Right ventricle myocardium inferior (tissue), 1 donor: ENCODE results near the gene PCGF3. TPM values are rescaled to one million over a fixed set of nuclear protein-coding genes. Genes with fewer than 3 reads are reported as not detected.

Experiments used
- ATAC-seq: fragments of 200-7000 bp; cut with Tn5 transposase; one replicate; pipeline ENCODE4 v1.9.1; 2020; ENCODE audit warnings: mild to moderate bottlenecking, moderate library complexity
- DNase-seq: peaks from one replicate; pipeline ENCODE4 v3.0.0; 2021; ENCODE audit errors: missing footprints
- intact Hi-C: fragments of 100-400 bp; cut with DNase I; formaldehyde crosslinking; loops from one replicate; pipeline ENCODE4 v1.11.0; 2022
- total RNA-seq: library from RNA; stranded (reverse); fragmentation: NEBNext Ultra II Directional; extraction: Animal tissue kit (Norgen Biotek cat#: 25700); gene quantifications from one replicate; pipeline ENCODE4 v1.2.1, GENCODE V29; 2021
- donor health status: DM: no; HTN: yes; CAD: no; lungs with severe emphysema.

PCGF3 gene
- total RNA-seq, 1 donor from 2014 or later, result 21.7 TPM

DNA sequence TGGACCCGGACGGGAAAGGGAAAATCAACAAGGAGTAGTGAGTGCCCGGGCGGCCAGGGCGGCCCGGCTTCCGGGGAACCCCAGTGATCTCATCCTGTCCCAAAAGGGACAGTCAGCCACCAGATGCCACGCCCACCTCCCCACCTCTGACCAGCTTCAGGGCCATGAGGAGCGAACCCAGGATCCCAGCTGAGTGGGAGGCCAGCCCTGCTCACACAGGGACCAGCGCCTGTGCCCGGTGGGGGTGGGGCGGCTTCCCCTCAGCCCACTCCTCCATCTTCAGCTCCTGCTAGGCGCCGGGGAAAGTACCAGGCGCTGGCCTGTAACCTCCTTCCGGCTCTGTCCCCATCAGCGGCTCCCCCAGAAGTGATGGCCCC lies 25.1 kb upstream of the PCGF3 start:
- intact Hi-C loops, result no loop called here
- DNase-seq (peak; percentile 69), ATAC-seq (no peak)

DNA sequence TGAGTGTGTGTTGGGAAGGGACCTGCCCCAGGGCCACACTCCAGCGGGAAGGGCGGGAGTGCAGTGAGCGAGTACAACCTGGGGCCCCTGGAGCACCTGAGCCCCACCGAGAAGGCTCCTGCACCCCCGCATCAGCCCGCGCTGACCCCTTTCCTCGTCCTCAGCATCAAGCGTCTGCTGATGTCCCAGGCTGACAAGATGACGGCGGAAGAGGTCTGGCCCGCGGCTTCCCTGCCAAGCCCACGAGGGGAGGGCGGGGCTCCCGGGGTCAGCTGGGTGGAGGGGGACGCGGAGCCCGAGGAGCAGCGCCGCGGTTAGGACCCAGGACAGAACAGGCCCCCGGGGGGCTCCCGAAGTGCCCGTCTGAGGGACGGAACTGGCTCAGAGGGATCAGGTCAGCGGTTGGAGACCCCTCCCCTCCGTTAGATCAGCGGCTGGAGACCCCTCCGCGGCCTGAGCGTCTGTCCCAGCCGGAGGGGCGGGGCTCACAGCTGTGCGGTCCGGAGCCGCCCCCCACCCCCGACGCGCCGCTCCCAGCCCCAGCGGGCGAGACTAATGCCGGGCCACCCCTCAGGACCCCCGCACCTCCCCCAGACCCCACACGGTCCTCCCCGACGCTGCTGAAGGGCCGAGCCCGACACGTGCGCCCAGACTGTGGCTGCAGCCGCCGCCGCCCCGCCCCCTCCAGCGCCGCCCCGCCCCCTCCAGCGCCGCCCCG lies 24.5 kb upstream of the PCGF3 start:
- DNase-seq, result peak; percentile 88
- ATAC-seq, result peak; percentile 40
- intact Hi-C loops, result no loop called here

DNA sequence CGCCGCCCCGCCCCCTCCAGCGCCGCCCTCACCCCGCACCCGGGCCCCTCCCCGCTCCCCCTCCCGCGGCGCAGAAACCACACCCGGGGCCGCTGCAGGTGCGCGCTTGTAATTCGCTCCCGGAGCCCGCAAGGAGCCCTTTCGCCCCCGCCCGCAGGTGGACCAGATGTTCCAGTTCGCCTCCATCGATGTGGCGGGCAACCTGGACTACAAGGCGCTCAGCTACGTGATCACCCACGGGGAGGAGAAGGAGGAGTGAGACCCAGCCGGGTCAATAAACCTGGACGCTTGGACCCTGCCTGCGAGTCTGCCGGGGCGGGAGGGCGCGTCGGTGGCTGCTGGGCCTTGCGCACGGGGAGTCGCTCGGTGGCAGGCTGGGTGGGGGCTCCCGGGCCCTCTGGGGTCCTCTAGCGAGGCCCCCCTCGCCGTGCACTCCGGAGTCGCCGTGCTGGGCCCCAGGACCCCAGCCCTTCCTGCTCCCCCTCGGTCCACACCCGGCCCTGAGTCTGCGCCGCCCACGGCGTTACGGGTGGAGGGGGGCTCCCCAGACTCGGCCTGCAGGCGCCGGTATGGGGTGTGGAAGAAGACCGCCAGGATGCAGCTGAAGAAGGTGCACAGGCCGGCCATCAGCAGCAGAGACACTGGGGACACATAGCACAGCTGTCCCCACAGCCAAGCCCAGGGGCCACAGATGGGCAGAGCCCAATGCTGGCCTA lies 23.7 kb upstream of the PCGF3 start:
- intact Hi-C loops, result no loop called here
- DNase-seq, result peak; percentile 80
- no peak for ATAC-seq

GRCh38 chr4:682490-683172 lies 23.0 kb upstream of the PCGF3 start:
- DNase-seq, result peak; percentile 61
- intact Hi-C loops, result no loop called here

GRCh38 chr4:683247-683897 lies 22.3 kb upstream of the PCGF3 start:
- ATAC-seq, result no peak
- intact Hi-C loops, result no loop called here
- DNase-seq, result peak; percentile 56

More at GRCh38 chr4:682490-683172, 23.0 kb upstream of the PCGF3 start:
- ATAC-seq, result no peak

GRCh38 chr4:683982-684622 lies 21.5 kb upstream of the PCGF3 start:
- peak; percentile 27 for ATAC-seq
- intact Hi-C loops, result no loop called here
- peak; percentile 87 for DNase-seq

DNA sequence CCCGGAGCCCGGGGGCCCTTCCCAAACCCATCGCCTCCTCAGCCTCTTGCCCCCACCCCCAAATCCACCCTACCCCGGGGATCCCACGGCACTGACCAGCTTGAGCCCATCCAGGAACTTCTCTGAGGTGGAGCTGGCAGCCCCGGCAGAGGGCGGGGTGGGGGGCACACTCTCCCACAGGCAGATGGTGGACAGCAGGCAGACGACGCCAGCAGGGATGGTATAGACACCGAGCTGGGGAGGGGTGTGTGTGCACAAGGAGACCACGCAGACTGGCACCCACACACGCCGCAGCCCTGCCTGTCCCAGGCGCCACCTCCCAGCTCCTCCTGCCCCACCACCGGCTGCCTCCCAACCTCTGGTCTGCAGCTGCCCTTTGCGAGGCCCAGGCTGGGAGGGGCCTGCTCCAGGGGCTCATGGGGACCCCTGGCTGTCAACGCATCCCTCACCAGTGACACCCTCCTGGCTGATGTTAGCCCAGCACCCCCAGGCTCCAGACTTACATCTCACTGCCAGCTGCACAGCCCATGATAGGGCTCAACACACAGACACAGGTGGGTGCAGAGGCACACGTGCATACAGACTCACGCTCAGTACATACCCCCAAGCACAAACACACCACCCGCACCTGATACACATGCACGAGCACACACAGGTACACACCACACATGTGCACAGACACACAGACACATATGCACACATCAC lies 20.9 kb upstream of the PCGF3 start:
- intact Hi-C loops, result no loop called here
- peak; percentile 67 for DNase-seq
- ATAC-seq, result no peak

GRCh38 chr4:685679-686412 lies 19.8 kb upstream of the PCGF3 start:
- ATAC-seq (no peak), DNase-seq (peak; percentile 44)
- intact Hi-C loops, result no loop called here

DNA sequence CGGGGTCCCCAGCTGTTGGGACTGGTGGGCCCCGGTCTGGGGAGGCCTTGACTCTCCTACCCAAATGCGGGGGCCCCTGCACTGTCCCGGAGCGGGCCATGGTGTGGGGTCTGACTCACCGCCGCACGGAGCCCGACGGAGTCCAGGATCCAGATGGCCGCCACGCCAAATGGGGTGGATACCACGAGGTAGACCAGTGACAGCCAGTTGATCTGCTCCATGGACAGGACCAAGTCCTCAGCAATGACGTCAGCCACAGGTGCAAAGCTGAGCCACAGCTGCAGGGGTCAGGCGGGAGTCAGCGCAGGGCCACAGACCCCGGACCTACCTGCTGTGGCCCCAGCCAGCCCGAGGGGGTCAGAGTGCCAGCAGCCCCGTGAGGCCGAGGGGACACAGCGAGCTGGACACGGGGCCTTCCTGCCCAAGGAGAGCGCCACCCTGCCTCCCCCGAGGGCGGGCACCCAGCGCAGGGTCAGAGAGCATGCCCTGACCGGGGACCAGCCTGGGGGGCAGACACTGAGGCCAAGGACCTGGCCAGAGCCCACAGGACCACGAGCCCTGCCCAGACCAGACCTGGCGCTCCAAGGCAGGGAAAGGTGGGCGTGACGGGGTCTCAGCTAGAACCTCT lies 19.1 kb upstream of the PCGF3 start:
- no peak for ATAC-seq
- DNase-seq, result peak; percentile 72
- intact Hi-C loops, result no loop called here

DNA sequence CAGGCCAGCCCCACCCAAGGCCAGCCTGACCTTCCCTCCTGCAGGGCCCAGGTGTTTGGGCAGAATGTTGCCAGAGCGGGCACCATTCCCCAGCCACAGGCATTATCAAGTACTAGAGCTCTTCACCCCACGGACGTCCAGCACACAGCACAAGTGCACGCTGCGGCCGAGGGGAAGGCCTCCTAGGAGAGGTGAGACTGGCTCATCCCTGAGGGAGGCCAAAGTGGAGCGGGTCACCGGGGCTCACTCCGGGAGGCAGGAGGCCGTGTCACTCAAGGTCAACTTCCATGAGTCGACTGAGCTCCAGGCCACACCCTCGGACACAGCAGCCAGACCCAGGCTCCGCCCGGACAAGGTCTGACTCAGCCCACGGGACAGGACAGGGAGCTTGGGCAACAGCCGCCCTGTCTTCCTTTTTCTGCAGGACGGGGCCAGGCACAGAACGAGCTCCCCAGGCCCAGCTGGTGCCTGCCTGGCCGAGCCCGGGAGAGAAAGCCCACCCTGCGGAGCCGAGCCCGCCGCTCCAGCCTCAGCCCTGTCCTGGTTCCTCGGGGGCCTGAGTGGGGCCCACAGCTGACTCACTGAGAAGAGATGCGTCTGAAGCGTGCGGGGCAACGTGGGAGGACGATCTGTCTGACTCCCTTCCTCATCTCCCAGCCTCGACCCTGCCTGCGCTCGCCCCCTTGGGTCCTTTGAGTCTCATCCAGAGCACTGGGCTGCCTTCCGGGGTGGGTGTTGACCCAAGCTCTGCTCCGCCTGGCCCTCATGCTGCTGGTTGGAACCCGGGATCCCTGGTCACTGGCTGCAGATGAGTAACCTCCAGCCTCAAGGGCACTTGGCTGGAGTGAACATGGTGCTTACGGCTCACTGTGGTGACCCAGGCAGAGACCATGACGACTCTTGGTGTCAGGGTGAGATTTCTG lies 18.3 kb upstream of the PCGF3 start:
- DNase-seq, result peak; percentile 96
- intact Hi-C loops, result no loop called here
- peak; percentile 90 for ATAC-seq

- DNase-seq, result peak; percentile 60
- peak; percentile 2 for ATAC-seq
- intact Hi-C loops, result no loop called here
Observed at GRCh38 chr4:687971-688853, 17.4 kb upstream of the PCGF3 start.

DNA sequence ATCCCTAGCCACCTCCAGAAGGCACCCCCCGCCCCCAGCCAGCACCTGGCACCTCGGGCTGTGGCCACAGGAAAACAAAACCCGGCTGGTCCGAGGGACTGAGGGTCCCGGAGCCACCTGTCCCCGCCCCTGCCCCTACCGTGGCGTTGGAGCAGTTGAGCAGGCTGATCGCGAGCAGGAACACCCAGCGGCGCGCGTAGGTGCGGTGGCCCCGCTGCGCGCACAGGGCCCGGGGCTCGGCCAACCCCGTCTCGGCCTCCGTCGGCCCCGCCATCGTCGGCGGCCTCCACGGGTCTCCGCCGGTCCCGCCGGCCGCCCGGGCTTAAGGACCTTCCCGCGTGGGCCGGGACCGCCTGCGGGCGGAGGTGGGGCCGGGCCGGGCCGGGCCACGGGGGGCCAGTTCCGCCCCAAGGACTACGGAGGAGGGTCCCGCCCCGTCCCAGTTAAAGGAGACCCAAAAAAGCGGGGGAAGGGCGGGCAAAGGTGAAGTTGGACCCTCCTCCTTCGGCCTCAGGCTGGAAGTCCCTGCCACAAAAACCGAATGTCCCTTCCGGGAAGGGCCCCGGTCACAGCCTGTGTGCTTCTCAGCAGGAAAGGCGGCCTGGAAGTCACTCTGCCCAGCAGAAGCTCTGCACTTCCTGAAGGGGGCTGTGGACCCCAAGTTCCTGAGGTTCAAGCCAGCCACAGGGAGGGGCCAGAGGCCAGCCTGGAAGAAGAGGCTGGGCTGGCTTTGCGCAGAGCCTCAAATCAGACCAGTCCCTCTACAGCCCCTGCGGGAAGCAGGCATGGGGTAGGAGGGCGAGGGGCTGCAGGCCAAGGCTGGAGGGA lies 16.6 kb upstream of the PCGF3 start, which contains the start of gene SLC49A3:
TSS of gene SLC49A3 (minus strand) at position 298 of the 828 bp plus-strand sequence. CDS start at position 274, 24 bp downstream.
- intact Hi-C loops, result no loop called here
- peak; percentile 73 for DNase-seq
- peak; percentile 41 for ATAC-seq

DNA sequence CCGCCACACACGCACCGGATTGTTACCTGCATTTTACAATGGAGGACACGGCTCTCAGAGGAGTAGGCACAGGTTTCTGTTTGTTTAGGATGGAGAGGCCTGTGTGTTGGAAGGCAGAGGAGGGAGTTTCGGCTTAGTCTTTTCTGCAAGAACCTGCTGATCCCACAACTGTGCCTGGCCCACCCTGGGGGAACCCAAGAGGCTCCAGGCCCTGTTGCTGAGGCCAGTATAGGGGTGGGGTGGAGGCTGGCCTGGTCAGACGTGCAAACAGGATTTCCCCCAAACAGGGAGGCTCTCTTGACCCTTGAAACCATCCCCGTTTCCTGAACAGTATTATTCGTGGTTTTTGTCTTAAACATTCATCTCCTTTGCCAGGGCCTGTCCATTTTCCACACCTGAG lies 15.9 kb upstream of the PCGF3 start:
- no peak for ATAC-seq
- peak; percentile 20 for DNase-seq
- intact Hi-C loops, result no loop called here

DNA sequence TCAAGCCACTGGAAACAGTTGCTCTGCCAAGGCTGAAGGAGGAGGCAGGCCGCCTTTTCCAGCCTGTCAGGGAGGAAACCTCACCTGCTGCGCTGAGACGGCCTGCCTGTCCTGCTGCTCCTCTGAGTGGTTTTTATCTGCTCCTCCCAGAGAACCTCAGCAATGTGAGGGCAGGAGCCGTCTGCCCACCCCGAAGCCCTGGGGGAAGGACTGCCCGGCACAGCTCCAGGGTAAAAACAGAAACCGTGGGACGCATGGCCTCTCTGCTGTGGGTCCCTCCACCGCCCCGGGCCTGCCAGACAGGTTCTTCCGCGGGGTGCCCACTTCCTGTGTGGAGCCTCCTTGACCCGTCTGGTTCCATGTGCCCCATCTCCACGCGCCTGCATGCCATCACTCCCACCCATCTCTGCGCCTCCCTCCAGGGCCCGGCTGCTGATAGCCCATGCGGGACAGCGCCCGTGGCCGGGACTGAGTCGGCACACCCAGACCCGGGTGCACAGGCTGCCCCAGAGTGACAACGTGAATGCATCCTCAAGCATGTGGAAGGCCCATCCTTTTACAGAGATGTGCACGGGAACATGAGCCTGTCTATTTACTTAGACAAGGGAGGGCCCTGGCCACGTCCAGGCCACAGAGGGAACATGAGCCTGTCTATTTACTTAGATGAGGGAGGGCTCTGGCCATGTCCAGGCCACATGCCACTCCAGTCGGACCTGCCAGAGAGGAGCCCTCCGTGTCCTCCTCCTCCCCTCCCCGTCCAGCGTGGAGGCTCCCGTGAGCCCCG lies 12.7 kb upstream of the PCGF3 start:
- ATAC-seq (no peak), DNase-seq (no peak)
- intact Hi-C loops, result no loop called here
